Liver (tissue), 3 donors: ENCODE measurements around the gene SLC25A34.

Source experiments
- CTCF ChIP-seq: fragments of 150-350 bp; IDR thresholded peaks from 2 replicates; pipeline ENCODE4 v1.5.1; 2017; ENCODE audit warnings: improper control_type of control experiment, low read depth, low read length; ENCODE audit not compliant: missing input control
- EGR1 ChIP-seq, 2 donors: IDR thresholded peaks; 2 replicates each; pipeline ENCODE4 v1.6.1; 2016 to 2018; ENCODE audit warnings: antibody characterized with exemption in 2 of 2, low read depth in 2 of 2
- GABPA ChIP-seq, 2 donors: IDR thresholded peaks in 1 of 2; conservative IDR thresholded peaks in 1 of 2; 2 replicates each; pipeline ENCODE4 v1.6.1; 2016; ENCODE audit warnings: antibody characterized with exemption in 2 of 2, mild to moderate bottlenecking in 1 of 2, moderate library complexity in 1 of 2
- HNF4A ChIP-seq, 2 donors: conservative IDR thresholded peaks; 2 replicates each; pipeline ENCODE4 v1.6.1; 2016; ENCODE audit warnings: antibody characterized with exemption in 2 of 2, mild to moderate bottlenecking in 2 of 2
- JUND ChIP-seq, 2 donors: IDR thresholded peaks; 2 replicates each; pipeline ENCODE4 v1.6.1; 2016; ENCODE audit warnings: antibody characterized with exemption in 2 of 2
- MAX ChIP-seq: IDR thresholded peaks from 2 replicates; pipeline ENCODE4 v1.6.1; 2016; ENCODE audit warnings: antibody characterized with exemption
- RAD21 ChIP-seq, 2 donors: IDR thresholded peaks; 2 replicates each; pipeline ENCODE4 v1.6.1; 2016; ENCODE audit warnings: antibody characterized with exemption in 2 of 2, mild to moderate bottlenecking in 2 of 2
- REST ChIP-seq: IDR thresholded peaks from 2 replicates; pipeline ENCODE4 v1.6.1; 2016; ENCODE audit warnings: antibody characterized with exemption, mild to moderate bottlenecking
- SP1 ChIP-seq: IDR thresholded peaks from 2 replicates; pipeline ENCODE4 v1.6.1; 2018; ENCODE audit warnings: antibody characterized with exemption, mild to moderate bottlenecking
- YY1 ChIP-seq: IDR thresholded peaks from 2 replicates; pipeline ENCODE4 v1.6.1; 2016; ENCODE audit warnings: antibody characterized with exemption, mild to moderate bottlenecking
- ZBTB33 ChIP-seq: IDR thresholded peaks from 2 replicates; pipeline ENCODE4 v1.6.1; 2016; ENCODE audit warnings: antibody characterized with exemption
- donor health status: healthy.
- donor health status: healthy.

- TF ChIP-seq MAX = no peak
- no peak for TF ChIP-seq CTCF
- no peak for TF ChIP-seq ZBTB33
- TF ChIP-seq REST = no peak
- no peak for TF ChIP-seq YY1
- TF ChIP-seq HNF4A (conservative IDR thresholded peaks at IDR 0.05) = no peak
- TF ChIP-seq SP1 = no peak
- no peak for TF ChIP-seq JUND (IDR thresholded peaks at IDR 0.05)
- no peak for TF ChIP-seq RAD21 (IDR thresholded peaks at IDR 0.05)
- no peak for TF ChIP-seq EGR1 (IDR thresholded peaks at IDR 0.05; ENCODE audit: low read depth in 2 of 2)
- no peak for TF ChIP-seq GABPA (IDR thresholded peaks at IDR 0.05 in 1 of 2, conservative IDR thresholded peaks at IDR 0.05 in 1 of 2)
Measured at GRCh38 chr1:15732686-15733081, 3.4 kb upstream of the SLC25A34 start.
